Lower lobe of right lung (tissue), 2 donors: ENCODE measurements around the gene PI16. TPM values are rescaled to one million over a fixed set of nuclear protein-coding genes. Genes with fewer than 3 reads are reported as not detected.
A peak's percentile ranks its signal among the peaks of the same experiment; 100 is the strongest.

ENCODE experiments used
- ATAC-seq, 2 donors: fragments of 200-7000 bp; cut with Tn5 transposase; one replicate each; pipeline ENCODE4 v1.9.1; 2020 to 2022; ENCODE audit warnings: mild to moderate bottlenecking in 2 of 2, moderate library complexity in 2 of 2
- DNase-seq: peaks from one replicate; pipeline ENCODE4 v3.0.0-alpha.2; 2020
- H3K27ac ChIP-seq: fragments of 200-600 bp; one replicate; pipeline ENCODE4 v1.8.0; 2022
- H3K27me3 ChIP-seq: fragments of 200-600 bp; one replicate; pipeline ENCODE4 v1.8.0; 2022; ENCODE audit warnings: low read depth
- H3K36me3 ChIP-seq: fragments of 200-600 bp; one replicate; pipeline ENCODE4 v1.8.0; 2022; ENCODE audit warnings: mild to moderate bottlenecking
- H3K4me1 ChIP-seq: fragments of 200-600 bp; one replicate; pipeline ENCODE4 v1.8.0; 2022
- H3K4me3 ChIP-seq: fragments of 200-600 bp; one replicate; pipeline ENCODE4 v1.8.0; 2022; ENCODE audit warnings: mild to moderate bottlenecking
- H3K9me3 ChIP-seq: fragments of 200-600 bp; one replicate; pipeline ENCODE4 v1.8.0; 2022
- CTCF ChIP-seq: fragments of 200-600 bp; IDR thresholded peaks from one replicate; pipeline ENCODE4 v1.8.0; 2022; ENCODE audit warnings: antibody characterized with exemption, mild to moderate bottlenecking
- intact Hi-C: fragments of 100-400 bp; cut with DNase I; formaldehyde crosslinking; loops from one replicate; pipeline ENCODE4 v1.11.0; 2022
- total RNA-seq: library from RNA; stranded (reverse); fragmentation: NEBNext Ultra II Directional; extraction: Animal tissue kit (Norgen Biotek cat#: 25700); gene quantifications from one replicate; pipeline ENCODE4 v1.2.1, GENCODE V29; 2021
- donor health status: DM: no; HTN: yes; CAD: no; lungs with severe emphysema.

Gene PI16
- total RNA-seq, 1 donor from 2014 or later: 11.9 TPM

GRCh38 chr6:36955136-36955535 lies 598 bp downstream of the PI16 start:
- DNase-seq (no peak), ATAC-seq (no peak)
- H3K27ac ChIP-seq: no peak overlapping the region

GRCh38 chr6:36955671-36956445 lies 1.3 kb downstream of the PI16 start:
- no peaks in the 10 kb centered on the region for H3K9me3 ChIP-seq
- no peak for DNase-seq
- peaks cover 6% of the 10 kb centered on the region for H3K4me1 ChIP-seq
- H3K27me3 ChIP-seq: no peaks in the 10 kb centered on the region
- ATAC-seq: no peak
- intact Hi-C loops: no loop called here
- no peak for TF ChIP-seq CTCF
- peak overlapping the region; percentile 3 for H3K4me3 ChIP-seq
- no peak overlapping the region for H3K27ac ChIP-seq
- H3K36me3 ChIP-seq: no peaks in the 10 kb centered on the region

More at GRCh38 chr6:36955136-36955535, 598 bp downstream of the PI16 start:
- TF ChIP-seq CTCF: no peak
- Histone ChIP-seq H3K4me1 (peaks cover 6% of the 10 kb centered on the region), H3K4me3 (no peak overlapping the region), H3K36me3 (no peaks in the 10 kb centered on the region), H3K27me3 (no peaks in the 10 kb centered on the region), H3K9me3 (no peaks in the 10 kb centered on the region)
- intact Hi-C loops: no loop called here

GRCh38 chr6:36956446-36956820 lies 1.9 kb downstream of the PI16 start:
- Histone ChIP-seq H3K4me1 (peaks cover 6% of the 10 kb centered on the region), H3K27ac (no peak overlapping the region), H3K36me3 (no peaks in the 10 kb centered on the region), H3K4me3 (no peak overlapping the region), H3K27me3 (no peaks in the 10 kb centered on the region), H3K9me3 (no peaks in the 10 kb centered on the region)
- no peak for DNase-seq
- no peak for TF ChIP-seq CTCF
- intact Hi-C loops: no loop called here
- ATAC-seq: no peak

GRCh38 chr6:36957773-36958271 lies 3.3 kb downstream of the PI16 start:
- Histone ChIP-seq H3K9me3 (no peaks in the 10 kb centered on the region), H3K27ac (no peak overlapping the region), H3K4me3 (no peak overlapping the region), H3K4me1 (peaks cover 6% of the 10 kb centered on the region), H3K27me3 (no peaks in the 10 kb centered on the region), H3K36me3 (no peaks in the 10 kb centered on the region)
- TF ChIP-seq CTCF: no peak
- no peak for ATAC-seq
- intact Hi-C loops: no loop called here
- DNase-seq: no peak

- H3K4me1 ChIP-seq: peaks cover 13% of the 10 kb centered on the region
- ATAC-seq (no peak), DNase-seq (no peak)
- no peak for TF ChIP-seq CTCF
- H3K4me3 ChIP-seq: no peak overlapping the region
- no peaks in the 10 kb centered on the region for H3K36me3 ChIP-seq
- intact Hi-C loops: no loop called here
- H3K9me3 ChIP-seq: no peaks in the 10 kb centered on the region
- H3K27ac ChIP-seq: no peak overlapping the region
- no peaks in the 10 kb centered on the region for H3K27me3 ChIP-seq
Measured at GRCh38 chr6:36958775-36959554, 4.4 kb downstream of the PI16 start.
